NCI-H748 treated with DMSO at 0.1 percent for 48 hours (cell line): ENCODE data around the gene ASPSCR1.
"Not testable (repeated sequence)": the region's sequence is repeated elsewhere in the genome, so short reads cannot be mapped to it uniquely, and the experiment has no call there.

Experiments
- DNase-seq: peaks from one replicate; lab custom pipeline; 2025; lab: John Stamatoyannopoulos, UW

The ASPSCR1 gene

DNA sequence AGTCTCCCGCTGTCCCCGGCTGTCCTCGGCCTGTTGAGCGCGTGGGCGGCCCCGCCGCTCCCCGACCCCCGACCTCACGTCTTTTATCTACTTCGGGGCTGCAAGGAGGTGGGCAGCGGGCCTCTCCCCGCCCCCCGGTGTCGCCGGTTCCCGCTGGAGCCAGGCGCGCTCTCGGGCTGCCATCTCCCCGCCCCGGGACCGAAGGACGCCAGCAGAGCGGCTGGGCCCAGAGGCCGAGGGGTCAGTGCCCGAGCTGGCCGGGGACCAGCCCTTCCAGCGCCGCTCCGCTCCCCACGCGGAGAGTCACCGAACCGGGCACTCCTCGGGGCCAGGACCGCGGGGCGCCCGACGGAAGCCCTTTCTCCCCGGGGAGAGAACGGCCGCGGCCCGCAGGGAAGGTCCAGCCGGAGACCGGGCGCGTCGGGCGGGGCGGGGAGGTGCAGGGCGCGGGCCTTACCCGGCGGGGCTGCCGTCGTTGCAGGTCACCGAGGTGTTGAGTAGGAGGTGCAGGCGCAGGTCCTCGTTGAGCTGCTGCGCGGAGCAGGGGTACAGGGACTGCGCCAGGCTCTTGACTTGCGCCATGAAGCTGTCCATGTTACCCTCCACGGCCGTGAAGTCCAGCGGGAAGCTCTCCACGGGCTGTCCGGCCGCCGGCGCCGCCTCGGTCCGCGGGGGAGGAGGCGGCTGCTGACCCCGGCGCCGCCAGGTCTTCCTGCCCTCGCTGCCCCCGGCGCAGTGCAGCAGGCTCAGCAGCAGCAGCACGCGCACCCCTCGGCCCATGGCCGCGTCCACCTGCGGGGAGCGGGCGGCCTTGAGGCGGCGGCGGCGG is 17.1 kb upstream of the ASPSCR1 start:
- no peak for DNase-seq

DNA sequence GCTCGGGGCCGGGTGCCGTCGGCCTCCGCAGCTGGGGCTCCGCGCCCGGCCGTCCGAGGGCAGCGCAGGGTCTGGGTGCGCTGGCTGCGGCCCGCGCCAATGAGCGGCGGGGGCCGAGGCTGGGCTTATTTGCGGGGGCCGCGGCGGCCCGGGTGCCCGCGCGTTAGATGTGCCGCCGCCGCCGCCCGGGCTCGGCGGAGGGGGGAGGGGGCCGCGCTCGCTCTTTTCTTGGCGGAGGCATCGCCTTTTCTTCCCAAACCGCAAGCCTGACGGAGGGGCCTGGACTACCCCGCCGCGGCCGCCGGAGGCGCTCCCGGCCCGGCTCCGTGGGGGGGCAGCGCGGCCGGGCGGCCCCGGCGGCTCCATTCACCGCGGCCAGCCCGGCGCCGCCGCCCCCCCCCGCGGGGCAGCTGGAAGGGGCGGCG is 16.3 kb upstream of the ASPSCR1 start, which contains the start of gene NOTUM:
Gene NOTUM, minus strand, starts transcription at position 101 of the 425 bp plus-strand sequence. CDS start 278 bp downstream, outside the sequence.
- no peak for DNase-seq

DNA sequence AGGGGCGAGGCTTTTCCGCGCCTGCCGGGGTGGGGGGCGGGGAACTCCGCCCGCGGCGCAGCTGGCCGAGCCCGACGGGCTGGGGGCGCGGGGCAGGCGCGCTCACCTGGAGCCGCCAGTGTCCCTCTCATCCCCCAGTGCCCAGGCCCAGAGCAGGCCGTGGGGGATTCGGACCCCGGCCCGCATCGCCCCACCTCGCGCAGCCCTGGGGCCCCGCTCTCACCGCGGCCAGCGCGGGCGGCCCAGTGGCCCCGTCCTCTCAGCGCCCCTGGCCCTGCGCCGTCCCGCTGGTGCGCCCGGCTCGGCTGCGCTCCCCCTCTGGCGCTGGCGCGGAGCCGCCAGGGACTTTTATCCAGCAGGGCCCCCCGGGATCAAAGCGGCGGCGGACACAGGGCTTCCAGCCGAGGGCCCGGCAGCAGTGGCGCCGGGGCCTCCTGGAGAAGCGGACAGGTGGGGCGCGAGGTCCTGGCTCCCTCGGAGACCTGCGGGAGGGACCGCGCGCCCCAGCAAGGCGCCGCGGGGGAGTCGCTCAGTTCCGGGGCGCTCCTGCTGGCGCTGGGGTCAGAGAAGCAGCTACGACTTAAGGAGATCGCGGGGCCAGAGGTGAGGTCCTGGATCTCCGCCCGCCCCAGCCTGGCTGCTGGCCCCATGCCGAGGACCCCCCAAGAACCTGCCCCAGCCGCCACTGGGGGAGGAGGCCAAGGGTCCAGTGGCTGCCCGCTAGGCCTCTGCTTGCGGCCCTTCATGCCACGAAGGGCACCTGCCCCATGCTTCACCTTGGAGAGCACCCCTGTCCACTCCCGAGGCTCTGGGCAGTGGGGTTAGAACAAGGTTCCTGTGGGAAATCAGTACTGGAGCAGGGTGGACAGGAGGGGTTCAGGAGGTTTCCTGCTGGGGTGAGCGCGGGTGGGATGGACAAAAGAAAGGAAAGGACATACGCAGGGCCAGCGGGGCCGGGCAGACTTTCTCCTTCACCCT is 15.6 kb upstream of the ASPSCR1 start:
- no peak for DNase-seq

GRCh38 chr17:81962499-81963441 is 14.7 kb upstream of the ASPSCR1 start:
- no peak for DNase-seq

DNA sequence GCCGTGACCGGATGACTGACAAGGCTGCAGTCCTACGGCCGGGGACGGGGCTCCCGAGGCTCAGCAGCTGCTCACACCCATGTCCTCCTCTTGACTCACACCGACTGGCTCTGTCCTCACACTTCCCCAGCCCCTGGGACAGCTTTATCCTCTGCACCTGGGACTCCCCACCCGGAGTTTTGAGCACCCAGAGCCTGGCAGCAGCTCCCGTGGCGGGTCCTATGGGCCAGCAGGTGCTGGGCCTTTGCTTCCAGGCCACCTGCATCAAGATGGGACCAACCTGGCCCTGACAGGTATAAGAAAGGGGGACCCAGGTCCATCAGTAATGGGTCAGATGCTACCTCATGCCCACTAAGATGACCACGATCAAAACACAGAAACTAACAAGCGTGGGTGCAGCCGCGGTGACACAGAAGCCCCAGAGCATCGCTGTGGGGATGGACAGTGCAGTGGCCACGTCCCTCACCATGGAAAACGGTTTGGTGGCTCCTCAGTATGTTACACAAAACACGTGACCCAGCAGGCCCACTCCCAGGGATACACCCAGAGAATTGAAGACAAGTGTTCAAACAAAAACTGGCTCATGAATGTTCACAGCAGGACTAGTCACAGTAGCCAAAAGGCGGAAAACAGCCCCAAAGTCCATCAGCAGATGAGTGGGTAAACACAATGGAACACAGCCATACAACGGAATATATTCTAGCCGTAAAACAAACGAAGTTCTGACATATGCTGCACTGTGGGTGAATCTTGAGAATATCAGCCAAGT is 13.2 kb upstream of the ASPSCR1 start:
- DNase-seq: no peak

DNA sequence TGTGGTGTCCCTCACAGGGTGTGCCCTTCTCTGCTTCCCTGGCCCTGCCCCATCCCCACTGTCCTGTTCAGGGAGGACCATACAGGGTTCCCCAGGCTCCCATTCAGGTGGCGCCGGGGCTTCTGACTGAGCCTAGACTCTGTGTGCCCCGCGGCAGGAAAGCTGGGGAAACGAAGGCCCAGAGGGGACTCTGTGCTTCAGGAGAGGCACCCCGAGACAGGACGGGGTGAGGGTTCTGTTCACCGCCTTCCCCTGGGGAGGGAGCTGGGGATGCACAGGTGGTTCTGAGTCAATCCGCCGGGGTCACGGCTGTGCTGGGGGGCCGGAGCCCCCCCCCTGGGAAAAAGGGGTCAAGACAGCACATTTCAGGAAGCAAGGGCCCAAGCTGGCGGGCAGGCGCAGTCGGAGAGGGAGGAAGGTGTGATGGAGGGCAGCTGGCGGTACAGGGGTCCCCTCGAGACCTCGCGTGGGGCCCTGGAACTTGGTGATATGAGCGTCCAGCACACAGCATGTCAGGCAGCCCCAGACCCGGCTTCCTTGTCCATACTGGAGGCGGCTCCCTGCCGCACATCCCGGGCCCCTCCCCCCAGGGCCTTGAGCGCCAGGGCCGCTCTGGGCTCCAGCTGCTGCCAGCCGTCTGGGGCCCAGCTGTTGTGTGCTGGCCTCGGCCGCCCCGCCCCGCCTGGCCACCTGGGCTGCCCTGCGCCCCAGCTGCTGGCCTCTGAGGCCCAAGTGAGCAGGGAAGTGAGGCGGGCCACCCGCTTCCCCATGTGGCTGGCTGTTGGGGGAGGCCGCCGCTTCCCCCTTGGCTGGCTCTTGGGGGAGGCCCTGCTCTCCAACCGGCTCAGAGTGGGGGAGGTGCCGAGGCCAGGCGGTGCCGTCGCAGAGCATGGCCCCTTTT is 10.8 kb upstream of the ASPSCR1 start:
- DNase-seq: no peak

GRCh38 chr17:81967244-81967532 is 10.2 kb upstream of the ASPSCR1 start:
- no peak for DNase-seq

DNA sequence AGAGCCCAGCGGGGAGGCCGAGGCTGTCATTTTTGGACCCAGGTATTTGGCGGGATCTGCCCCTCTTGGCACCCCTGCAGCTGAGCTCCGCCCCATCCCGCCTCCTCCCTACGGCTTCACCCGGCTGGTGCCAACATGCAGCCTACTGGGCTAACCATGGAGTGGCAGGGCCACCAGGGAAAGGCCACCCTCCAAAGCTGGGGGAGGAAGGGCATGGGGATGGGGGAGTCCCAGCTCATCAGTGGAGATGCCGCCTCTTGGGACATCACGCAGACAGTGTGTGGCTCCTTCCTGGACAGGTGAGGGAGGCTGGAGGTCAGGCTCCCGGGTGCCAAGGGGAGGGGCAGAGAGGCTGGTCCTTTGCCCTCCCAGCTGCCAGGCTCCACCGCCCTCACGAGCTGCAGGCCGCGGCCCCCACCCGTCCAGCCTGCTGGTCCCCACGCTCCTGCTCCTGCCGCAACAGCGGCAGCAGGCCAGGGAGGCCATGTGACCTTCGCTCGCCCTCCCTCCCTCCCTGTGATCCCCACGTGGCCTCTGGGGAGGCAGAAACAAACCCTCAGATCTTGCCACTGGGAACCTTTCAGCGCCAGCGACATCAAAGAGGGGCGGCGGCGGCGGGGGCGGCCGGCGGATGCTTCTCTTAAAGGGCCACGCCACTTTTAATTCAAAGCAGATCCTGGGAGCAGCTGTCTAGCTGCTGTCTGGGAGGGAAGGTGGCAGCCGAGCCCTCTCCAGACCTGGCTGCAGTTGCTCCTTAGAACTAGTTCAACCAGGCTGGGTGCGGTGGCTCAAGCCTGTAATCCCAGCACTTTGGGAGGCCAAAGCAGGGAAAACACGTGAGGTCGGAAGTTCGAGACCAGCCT is 9.7 kb upstream of the ASPSCR1 start:
- peak; percentile 5 for DNase-seq

DNA sequence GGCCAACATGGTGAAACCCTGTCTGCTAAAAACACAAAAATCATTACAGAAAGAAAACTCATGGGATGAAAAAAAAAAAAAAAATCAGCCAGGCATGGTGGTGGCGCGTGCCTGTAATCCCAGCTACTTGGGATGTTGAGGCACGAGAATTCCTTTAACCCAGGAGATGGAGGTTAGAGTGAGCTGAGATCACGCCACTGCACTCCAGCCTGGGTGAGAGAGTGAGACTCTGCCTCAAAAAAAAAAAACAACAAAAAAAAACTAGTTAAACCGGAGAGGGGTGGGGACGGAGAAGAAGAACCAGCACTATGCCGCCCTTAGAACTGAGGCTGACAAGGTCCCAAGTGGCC is 9.1 kb upstream of the ASPSCR1 start:
- DNase-seq: no peak

DNA sequence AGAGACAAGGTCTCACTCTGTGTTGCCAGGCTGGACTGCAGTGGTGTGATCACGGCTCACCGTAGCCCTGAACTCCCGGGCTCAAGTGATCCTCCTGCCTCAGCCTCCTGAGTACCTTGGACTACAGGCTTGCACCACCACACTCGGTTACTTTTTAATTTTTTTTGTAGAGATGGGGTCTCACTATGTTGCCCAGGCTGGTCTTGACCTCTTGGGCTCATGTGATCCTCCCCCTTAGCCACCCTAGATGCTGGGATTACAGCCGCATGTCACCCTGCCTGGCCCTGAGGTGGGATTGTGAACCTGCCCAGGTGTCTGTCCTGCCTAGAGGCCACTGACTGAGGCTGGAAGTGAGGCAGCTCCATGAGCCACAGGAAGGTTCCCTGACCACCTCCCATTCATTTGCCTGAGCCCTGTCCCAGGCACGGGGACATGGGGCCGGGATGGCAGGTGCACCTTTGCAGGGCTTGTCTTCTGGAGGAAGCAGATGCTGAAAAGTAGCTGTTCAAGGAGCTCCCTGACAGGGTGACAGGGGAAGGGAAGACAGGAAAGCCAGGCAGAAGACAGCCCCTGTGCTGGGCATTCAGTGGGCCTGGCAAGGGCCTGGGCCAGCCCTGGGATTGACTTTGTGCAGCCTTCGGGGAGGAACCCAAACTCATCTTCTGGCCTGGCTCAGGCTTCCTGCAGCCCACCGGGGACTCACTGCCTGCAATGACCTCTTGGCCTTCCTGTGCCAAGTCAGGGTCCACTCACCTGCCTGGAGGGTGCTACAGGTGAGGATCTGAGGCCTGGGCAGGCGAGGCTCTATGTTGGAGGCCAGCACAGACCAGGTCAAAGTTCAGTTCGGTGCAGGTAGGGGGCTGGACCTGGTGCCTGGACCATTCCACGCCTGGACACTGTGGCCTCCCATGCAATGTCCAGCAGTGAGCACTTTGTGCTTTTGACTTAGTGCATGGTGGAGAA is 8.3 kb upstream of the ASPSCR1 start:
- DNase-seq: no peak

DNA sequence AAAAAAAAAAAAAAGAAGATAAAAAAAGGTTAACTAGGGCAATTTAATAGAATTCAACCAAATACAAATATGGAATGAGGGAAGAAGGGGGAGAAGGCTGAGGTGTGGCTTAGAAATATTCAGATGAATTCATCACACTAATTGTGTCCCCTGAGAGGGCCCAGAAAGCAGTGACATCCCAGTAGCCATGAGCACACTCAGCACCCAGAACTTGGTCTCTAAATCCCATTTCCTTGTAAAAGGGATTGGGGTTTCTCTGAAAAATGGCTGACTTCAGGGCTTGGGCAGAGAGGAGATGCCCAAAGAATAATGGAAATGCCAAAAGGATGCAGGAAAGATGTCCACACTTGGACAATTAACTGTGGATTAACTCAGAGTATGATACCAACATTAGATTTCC is 4.0 kb upstream of the ASPSCR1 start:
- DNase-seq: no peak

- peak; percentile 42 for DNase-seq
Observed at GRCh38 chr17:81976332-81977210, 858 bp upstream of the ASPSCR1 start.

DNA sequence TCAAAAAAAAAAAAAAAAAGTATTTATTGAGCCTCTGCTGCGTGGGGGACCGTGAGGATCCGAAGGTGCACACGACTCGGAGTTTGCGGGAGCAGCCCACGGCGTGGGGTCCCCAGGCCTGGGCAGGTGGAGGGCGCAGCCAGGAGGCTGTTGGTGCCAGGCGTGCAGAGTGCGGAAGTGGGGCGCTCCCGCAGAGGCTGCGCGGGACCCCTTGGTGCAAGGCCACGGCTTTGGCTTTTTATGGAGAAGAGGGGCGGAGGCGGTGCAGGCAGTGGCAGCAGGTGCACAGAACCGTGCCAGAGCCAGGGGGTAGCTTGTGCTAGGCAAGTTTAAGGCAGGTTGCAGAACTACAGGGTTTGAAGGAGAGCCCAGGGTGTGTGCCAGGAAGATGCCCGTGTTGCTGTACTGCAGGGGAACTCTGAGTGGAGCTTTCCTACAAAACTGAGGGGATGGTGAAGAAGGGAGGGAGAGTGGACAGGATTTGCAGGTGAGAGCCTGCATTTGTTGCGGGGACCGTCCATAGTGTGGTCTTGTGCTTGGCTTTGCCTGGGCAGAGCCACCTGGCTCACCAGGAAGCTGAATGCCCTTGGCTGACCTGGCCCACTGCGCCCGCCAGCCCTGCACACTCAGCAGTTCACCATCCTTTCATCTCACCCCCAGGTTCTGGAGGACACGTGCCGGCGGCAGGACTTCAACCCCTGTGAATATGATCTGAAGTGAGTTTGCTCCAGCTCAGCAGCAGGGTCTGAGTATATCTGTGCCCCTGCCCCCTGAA is 1.3 kb downstream of the ASPSCR1 start:
- DNase-seq: no peak

GRCh38 chr17:81980122-81980521 is 2.7 kb downstream of the ASPSCR1 start:
- no peak for DNase-seq

GRCh38 chr17:81980707-81981343 is 3.4 kb downstream of the ASPSCR1 start:
- no peak for DNase-seq

DNA sequence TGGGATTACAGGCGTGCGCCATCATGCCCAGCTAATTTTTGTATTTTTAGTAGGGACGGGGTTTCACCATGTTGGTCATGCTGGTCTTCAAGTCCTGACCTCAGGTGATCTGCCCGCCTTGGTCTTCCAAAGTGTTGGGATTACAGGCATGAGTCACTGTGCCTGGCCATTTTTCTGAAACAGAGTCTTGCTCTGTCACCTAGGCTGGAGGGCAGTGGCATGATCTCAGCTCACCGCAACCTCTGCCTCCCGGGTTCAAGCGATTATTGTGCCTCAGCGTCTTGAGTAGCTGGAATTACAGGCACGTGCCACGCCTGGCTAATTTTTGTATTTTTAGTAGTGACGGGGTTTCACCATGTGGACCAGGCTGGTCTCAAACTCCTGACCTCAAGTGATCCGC is 4.1 kb downstream of the ASPSCR1 start:
- not testable (repeated sequence) for DNase-seq
